GM12801 (cell line): ENCODE measurements around the gene FLNB.

Experiments
- TF ChIP-seq, protein P1 (sequence below): IDR thresholded peaks from one replicate; pipeline ENCODE4 v1.5.1; 2011; ENCODE audit warnings: control low read depth; ENCODE audit not compliant: insufficient read length; ENCODE audit errors: extremely low read depth

FLNB gene

DNA sequence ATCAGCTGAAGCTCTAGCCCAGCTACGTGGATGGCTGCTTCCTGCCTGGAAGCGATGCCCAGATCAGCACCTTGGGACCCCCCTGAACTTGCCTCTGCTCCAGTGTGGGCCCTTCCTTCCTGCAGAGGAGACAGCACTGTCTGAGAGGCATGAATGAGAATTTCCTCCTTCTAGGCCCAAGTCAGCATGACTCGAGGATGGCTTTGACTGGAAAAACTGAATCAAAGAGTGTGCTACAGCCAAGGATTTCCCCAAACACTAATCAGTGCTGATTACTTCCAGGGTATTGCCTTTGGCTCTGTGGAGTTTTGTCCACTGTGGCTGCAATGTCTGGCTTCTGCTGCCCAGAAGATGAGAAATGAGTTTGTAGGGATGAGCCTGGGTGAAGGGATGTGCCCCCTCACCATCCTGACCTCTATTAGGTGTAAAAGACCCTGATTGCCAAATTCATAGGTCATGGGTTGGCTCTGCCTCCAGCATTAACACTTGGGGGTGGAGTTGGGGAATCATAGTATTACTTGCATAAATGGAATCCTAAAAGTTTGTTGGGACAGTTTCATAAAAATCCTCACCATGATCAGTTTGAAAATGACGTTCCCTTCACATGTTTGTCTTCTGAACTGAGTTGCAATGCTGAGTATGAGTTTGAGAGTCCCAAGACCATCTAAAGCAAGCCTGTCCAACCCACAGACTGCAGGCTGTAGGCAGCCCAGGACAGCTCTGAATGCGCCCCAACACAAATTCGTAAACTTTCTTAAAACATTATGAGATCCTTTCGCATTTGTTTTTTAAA is 36.7 kb downstream of the FLNB start:
- TF ChIP-seq, protein P1, sequence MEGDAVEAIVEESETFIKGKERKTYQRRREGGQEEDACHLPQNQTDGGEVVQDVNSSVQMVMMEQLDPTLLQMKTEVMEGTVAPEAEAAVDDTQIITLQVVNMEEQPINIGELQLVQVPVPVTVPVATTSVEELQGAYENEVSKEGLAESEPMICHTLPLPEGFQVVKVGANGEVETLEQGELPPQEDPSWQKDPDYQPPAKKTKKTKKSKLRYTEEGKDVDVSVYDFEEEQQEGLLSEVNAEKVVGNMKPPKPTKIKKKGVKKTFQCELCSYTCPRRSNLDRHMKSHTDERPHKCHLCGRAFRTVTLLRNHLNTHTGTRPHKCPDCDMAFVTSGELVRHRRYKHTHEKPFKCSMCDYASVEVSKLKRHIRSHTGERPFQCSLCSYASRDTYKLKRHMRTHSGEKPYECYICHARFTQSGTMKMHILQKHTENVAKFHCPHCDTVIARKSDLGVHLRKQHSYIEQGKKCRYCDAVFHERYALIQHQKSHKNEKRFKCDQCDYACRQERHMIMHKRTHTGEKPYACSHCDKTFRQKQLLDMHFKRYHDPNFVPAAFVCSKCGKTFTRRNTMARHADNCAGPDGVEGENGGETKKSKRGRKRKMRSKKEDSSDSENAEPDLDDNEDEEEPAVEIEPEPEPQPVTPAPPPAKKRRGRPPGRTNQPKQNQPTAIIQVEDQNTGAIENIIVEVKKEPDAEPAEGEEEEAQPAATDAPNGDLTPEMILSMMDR: no peak

DNA sequence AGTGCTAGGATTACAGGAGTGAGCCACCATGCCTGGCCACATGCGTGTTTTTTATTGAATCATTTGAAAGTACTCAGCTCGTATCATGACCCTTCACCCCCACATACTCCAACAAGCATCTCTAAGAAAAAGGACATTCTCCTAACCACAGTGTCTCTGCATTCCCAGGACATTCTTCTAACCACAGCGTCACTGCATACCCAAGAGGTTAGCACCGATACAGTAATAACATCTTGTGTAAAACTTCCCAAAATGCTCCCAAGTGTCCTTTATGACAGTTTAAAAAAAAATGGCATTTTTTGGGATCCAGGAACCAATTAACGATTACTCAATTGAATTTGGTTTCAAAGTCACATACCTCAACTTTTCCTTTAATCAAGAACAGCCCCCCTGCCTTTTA is 39.6 kb downstream of the FLNB start:
- TF ChIP-seq, protein P1: no peak

DNA sequence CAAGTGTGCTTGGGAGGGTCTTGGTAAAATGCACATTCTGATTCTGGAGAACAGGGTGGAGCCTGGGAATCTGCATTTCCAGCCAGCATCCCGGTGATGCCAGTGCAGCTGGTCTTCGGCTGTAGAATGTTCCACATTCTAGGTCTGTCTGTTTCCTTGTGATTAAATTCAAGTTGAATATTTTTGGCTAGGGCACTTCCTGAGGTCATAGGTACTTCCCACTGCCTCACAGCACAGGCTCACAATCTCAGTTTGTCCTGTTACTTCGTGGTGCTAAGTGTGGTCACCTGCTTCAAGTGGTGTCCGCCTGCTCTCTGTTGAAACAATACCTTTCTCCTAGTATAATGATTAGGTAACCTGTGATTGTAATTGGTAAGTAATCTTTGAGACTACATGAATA is 40.1 kb downstream of the FLNB start:
- TF ChIP-seq, protein P1: no peak

DNA sequence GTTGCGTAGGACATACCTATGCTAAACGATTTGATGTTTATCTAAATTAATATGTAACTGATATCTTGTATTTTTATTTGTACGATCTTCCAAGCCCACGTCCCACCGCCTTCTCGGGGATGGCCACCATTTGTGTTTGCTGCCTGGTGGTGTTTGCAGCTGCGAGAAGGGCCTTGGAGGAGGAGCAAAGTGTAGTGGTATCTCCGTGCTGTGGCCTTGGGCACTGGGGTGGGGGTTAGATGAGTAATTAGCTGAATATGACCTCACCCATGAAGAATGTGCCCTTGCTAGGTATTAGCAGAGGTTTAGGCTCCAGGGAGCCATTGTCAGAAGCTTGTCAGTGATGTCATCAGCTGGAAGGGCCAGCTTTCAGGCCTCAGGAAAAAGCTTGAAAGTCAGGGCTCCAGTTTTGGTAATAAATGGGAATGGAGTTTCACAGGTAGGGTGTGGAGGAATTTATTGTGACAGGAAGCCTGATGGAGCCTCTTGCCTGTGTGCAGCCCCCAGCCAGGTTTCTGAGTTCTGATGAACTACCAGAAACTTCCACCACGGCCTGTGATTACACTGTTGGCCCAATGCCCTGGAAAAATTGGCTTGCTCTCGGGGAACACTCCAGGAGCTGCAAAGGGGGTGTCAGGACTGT is 41.0 kb downstream of the FLNB start:
- TF ChIP-seq, protein P1: no peak

DNA sequence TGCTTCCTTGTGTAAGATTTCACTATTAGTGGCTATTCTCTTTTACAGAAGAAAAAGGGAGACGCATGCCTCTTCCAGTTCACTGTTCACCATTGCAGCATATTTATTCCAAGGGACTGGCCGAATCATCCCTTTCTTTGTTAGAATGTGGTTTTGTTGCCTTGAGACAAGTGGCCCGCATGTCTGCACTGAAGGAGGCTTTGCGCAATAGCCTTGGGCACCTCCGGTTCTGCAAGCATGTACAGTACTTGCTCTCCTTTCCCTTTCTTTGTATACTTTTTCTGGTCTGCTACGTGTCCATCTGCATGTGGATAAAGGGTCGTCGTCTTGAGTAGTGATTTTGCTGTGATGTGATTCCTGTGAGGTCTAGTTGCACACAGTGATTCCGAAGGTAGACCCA is 43.0 kb downstream of the FLNB start:
- TF ChIP-seq, protein P1: no peak

DNA sequence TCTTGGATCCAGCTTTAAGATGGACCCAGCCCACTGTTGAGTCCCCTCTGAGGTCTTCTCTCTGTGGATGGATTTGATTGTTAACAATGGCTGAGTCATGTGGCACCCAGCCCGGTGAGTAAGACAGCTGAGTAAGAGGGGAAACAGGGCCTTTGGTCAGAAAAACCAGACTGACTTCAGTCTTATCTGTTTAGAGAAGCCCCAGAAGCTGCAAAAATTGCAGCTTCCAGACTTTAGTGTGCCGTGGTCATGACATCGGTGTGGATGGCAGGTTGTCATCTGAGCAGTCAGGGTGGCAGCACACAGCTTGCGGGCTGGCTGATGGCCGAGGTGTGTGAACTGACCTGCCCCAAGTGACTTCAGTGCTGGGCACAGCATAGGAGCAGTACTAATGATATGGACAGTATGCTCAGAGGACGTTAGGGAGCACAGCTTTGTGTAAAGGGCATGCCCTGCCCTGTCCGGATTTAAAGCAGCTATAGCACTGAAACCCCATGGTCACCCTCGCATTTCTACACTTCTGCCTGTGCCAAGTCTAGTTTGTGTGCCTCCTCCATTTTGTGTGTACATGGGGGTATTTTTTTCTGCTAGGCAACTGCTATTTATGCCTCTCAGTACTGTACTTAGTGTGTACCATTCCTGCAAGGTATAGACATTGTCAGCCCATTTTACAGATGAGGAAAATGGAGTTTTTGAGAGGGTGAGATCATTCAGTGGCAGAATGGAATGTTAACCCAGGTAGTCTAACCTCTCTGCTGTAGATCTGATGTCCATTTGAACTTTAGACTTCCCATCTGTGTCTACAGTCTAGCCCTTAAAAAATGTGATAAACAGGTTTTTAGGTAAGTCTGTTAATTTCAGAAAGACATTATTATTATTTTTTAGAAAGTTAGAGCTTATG is 44.4 kb downstream of the FLNB start:
- TF ChIP-seq, protein P1: no peak

DNA sequence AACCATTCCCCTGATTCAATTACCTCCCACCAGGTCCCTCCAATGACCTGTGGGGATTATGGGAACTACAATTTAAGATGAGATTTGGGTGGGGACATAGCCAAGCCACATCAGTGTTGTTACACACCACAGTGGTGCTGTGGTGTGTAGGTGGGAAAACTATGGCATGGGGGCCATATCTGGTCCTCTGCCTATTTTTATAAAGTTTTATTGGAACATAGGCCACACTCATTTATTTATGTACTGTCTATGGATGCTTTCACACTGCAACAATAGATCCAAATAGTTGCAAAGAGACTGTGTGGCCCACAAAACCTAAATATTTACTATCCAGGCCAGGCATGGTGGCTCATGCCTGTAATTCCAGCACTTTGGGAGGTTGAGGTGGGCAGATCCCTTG is 46.4 kb downstream of the FLNB start:
- TF ChIP-seq, protein P1: no peak
